GM21423 (cell line): ENCODE results near the gene MYOM1.

Source experiments
- ATAC-seq: cut with Tn5 transposase; IDR thresholded peaks from one replicate; pipeline ENCODE4 v1.9.1; 2021; ENCODE audit warnings: mild to moderate bottlenecking, moderate library complexity; ENCODE audit not compliant: unreplicated experiment

The MYOM1 gene

DNA sequence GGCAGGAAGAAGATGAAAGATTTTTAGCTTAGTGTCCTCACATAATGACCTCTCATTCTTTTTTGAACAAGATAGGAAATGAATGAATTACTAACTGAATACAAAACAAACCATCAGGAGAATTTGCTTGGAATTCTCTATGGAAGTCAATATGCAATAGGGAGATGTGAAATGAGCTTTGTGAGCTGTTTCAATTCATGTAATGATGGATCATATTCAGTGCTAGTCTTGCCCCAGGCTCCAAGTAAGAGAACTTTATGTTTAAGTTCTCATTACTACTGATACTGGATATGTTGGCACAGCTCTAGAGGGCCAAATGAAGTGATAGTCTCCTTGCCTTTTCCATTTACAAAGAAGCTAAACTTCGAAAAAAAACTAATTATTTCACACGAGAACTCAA is 29.2 kb downstream of the MYOM1 start:
- no peak for ATAC-seq

DNA sequence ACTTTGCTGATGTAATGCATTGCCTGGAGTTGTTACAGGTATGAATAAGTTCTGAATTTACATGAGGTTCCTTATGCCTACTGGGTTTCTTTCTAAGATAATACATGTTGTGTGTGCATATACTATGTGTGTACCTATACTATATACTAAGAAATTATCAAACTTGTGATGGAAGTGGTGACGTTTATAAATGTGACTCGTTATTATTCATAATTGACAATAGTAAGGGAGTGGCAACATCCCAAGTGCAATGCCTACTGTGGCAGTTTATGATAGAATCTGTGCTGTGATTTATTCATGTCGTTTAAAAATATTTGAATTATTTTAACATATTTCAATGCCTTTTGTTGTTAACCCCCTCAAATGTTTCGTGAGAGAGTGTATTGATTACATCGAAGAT is 29.9 kb downstream of the MYOM1 start:
- no peak for ATAC-seq

DNA sequence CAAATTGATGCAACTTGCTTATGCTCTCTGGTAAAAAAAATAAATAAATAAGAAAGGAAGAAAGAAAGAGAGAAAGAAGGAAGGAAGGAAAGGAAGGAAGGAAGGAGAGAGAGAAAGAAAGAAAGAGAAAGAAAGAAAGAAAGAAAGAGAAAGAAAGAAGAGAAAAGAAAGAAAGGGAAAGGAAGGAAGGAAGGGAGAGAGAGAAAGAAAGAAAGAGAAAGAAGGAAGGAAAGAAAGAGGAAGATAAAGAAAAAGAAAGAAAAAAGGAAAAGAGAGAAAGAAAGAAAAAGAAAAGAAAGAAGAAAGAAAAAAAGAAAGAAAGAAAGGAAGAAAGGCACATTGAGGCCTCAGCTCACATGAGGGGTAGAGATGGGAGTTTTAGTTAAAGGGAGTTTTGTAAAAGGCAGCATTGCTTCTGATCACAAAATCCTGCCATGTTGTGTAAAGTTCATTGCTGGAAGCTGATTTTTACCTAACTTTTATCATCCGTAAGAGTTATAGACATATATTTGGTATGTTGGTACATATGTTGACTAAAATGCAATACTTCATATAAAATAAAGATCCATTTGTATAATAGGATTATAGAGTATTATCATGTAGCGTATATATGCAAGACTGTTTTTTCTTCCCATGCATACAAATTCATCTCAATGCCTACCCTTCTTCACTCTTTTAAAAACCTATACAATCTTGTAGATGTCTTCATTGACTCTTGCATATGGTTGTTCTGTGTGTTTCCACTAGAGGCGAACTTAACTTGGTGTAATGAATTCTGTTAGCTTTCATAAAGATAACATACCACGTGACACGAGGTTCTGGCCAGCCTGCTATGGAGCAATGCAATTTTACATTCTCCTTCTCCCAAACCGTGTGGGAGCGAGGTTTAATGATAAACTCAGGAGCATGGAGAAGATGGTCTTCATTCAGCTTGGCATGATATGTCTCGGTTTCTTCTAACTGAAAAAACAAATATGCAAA is 32.8 kb downstream of the MYOM1 start:
- ATAC-seq = no peak

DNA sequence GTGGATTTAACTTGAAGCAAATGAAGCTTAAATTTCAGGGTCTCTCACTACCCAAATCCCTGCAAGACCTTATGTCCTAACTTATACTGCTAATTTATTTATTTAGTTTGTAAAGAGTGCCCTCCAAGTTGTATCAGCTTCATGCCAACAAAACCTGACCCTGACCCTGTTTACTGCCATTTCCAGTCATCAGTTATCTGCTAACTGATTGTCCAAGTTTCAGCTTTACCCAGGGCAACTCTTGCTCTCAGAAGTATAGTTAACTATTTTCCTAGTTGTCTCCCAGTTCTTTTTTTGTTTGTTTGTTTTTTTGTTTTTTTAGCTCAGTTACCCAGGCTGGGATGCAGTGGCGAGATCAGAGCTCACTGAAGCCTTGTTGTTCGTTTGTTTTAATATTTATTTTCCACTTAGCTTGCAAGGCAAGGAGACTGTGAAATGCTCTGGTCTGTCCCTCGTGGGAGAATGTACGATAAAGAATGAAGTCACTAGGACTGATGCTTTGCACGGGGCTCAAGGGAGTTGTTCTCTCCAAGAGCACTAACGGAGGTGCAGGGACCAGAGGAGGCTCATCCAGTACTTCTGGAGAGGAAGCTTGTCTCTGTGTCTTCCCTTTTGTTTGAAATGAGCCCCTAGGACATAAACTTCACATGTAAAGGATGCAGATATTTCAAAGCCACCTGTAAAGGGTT is 35.3 kb downstream of the MYOM1 start:
- no peak for ATAC-seq

DNA sequence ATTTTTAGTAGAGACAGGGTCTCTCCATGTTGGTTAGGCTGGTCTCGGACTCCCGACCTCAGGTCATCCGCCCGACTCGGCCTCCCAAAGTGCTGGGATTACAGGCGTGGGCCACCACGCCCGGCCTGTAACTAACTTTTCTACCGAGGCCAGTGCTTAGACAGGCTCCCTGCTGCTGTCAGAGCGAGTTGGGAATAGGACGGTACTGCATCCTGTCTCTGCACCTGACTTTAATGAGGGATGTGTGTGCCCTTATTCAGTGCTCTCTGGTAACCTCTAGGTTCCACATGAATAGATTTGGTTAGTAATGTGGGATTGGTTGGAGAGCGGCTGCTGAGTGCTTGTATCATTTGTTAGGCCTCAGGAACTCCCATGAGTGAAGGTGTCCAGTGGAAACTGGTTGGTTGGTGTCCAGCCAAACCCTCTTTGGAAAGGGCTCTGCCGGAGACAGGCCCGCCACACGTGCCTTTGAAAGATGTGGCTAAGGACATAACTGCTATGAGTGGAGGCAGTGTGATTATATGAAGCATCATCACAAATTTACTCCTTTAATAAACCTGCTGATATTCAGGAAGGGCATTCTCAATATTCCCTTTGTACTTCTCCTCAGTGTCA is 36.6 kb downstream of the MYOM1 start:
- ATAC-seq = no peak

DNA sequence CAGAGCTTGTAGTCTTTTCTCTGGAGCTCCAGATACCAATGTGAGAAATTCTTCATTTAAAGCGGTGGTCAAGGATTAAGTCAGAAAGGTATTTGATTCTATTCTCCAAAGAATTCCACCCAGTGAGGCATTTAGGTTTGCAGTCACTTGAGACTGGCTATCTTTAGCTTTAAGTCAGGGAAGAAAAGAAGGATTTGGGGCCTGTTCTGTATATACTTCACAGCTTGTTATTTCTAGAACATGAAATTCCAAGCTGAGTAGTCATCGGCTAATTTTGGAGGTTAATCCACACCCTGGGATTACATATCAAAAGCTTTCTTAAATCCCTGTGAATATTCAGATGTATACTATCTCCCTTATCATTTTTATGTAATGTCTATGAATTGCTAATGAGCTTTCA is 39.4 kb downstream of the MYOM1 start:
- no peak for ATAC-seq

DNA sequence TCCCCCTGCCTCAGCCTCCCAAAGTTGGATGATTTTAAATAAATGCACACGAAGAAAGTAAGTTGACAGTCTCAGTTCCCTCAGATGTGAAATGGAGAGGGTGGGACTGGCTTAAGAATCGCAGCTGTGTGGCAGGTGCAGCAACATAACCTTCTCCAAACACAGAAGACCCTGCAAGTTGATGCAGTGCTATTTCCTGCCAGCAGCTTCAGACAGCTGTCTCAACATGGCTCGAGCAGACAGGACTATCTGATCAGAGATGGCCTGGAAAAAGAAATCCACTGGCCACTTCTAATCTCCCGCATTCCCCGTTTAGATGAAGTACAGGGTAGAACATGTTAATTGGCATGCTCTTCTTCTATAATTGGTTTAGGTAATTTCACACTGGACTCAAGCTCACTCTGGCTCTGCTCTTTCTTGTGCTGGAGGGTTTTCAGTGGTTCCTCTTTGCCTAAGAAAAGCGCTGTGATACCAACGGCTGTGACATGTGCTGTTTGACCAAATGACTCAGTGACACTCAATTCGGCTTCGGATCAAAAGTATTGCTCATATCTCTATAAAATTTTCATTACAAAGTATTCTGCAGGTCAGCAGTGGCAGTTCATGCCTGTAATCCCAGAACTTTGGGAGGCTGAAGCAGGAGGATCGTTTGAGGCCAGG is 40.2 kb downstream of the MYOM1 start:
- peak; percentile 55 for ATAC-seq

DNA sequence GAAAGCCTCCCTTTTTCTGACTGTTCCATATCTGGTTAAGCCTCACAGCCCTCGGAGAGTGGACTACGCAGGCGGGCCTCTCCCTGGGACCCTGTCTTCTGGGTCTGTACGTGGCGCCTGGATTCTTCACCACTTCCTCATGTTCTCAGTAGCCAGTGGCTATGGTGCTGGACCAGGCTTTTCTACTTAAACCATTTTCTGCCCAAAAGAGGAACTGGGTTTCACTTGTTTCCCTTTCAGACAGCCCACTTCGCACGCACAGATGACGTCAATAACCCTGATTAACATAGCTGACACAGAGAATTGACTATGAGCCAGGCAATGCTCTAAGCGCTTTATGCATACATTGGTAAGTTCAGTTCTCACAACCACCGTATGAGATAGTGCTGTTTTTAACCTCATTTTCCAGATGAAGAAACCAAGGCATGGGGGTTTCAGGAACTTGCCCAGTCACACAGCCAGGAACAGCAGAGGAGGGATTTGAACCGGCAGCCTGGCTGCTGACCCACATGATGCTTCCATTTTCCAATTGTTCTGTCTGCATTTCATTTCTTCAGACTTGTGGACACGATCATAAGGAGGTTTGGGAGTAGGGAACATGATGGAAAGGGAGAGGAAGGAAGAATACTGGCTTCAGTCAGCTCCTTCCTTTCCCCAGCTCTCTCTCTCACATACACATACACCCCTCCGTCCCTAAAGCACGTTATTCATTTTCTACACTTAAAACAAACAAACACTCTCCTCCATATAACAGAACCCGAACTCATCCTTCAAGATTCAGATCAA is 41.7 kb downstream of the MYOM1 start:
- ATAC-seq = peak; percentile 81

DNA sequence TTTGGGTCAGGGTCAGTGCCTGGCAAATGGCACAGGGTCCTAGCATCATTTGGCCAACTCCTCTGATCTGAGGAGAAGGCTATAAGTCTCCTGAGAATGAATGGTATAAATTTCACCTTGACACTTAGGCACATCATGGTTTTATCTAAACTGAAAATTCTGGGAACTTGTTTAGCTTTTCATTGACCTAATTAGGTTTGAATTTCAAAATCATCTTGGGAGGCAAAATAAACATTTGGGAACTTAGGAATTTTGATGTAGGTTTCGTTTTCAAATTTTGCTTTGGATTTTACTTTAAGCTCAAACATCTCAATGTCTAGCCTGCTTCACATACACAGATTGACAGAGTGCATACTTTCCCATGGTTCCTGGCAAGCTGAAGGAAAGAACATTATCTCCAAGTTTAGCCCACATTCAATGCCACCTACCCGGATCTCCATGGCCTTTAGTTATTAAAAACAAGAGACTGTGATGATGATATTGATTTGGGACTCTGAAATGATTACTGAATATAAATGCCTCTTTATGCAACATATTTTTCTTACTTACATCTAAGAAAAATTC is 44.5 kb downstream of the MYOM1 start:
- no peak for ATAC-seq

DNA sequence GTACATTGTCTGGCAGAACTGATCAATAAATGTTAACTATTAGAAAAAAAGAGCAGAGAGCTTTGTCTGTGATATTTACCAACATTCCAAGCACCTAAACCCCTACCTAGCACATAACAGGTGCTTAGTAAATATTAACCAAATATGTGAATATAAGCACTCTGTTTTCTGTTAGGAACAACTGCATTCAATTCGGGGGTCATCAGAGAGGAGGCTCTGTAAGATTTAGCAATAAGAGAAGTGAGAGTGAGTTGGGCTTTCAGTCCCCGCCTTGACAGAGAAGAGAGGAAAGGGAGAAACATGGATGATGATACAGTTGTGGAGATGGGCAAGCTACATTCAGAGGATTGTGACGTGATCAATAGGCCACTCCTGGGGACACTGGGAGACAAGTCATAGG is 47.7 kb downstream of the MYOM1 start:
- no peak for ATAC-seq

DNA sequence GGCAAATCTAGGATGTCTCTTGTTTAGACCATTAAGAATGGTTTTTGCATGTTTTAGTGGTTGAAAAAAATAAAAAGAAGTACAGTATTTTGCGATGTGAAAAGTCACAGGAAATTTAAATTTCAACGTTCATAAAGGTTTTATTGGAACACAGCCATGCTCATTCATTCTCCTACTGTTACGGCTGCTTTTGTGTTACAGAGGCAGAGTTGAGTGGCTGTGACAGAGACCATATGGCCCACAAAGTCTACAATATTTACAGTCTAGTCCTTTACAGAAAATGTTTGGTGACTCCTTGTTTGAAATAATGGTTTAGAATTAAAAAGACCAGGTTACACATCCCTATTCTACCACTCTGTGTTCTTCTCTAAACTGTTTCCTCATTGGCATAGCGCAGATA is 48.1 kb downstream of the MYOM1 start:
- ATAC-seq = no peak

DNA sequence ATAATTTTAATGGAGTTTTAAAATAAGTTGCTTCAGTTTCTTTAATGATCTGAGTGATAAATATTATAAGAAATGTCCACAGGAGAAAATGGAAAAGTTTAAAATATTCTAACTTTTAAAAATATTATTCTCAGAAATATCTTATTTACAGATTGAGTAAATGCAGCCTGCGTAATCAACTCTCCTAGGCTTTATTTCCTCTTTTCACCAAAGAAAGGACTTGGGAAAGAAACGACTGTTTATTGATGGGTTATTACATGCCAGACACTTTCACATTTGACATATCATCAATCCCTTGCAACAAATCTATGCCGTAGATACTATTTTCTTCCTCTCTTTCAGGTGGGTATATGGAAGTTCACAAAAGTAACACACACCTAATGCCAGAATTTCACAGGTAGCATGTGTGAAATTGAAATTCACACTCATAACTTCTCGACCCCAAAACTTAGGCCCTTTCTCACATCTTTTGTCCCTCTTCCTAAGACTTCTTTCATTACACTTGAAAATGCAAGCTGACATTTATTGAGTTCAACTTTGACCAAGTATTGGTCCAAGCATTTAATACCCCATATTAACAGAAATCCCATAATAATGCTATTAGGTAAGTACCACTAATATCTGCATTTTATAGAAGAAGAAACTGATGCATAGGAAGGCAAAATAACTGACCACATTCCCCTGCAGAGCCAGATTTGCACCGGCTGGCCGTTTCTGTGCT is 49.2 kb downstream of the MYOM1 start:
- ATAC-seq = no peak

DNA sequence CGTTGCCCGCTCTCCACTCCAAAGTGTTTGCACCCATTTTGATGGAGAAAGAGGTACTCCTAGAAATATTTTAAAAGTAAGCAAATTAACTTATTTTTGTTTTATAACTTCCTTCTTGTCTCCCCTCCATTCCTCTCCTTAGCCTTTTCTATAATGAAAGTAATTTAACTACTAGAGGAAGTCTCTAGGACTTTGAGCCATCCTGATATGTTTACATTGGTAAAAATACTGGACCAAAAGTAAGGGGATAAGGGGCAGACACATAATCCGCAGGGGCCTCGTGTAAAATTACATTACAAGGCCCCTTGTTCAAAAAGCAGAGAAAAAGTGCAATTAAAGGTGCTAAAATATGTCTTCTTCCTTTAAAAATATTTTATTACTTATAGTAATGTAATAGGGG is 55.4 kb downstream of the MYOM1 start:
- no peak for ATAC-seq

DNA sequence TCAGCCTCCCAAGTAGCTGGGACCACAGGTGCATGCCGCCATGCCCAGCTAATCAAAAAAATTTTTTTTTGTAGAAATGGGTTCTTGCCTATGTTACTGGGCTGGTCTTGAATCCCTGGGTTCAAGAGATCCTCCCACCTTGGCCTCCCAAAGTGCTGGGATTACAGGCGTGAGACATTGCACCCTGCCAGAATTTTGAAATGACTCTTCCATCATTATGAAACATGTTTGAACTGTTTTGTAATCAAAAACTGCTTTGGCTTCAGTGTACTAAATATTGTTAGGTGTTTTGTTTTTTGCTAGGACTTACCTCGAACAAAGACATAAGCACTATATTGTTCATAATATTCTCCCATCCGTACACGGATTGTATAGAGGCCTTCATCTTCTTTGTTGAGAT is 55.8 kb downstream of the MYOM1 start:
- no peak for ATAC-seq

DNA sequence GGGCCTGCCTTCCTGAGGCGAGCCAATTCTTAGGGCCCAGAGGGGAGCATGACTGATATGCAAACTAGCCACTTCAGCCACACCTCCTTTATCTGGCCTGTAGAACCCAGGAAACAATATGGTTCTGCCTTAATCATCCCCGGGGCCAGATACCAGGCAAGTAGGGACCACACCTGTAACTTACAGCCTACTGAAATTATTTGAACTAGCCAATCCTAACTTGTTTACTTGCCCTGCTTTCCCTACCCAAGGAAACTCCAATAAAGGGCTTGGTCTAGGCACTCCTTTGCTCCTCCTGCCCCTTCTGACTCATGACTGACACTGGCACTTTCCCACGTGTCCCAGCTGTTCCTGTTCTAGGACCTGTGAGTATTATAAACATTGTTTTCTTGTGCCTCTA is 57.6 kb downstream of the MYOM1 start:
- no peak for ATAC-seq

DNA sequence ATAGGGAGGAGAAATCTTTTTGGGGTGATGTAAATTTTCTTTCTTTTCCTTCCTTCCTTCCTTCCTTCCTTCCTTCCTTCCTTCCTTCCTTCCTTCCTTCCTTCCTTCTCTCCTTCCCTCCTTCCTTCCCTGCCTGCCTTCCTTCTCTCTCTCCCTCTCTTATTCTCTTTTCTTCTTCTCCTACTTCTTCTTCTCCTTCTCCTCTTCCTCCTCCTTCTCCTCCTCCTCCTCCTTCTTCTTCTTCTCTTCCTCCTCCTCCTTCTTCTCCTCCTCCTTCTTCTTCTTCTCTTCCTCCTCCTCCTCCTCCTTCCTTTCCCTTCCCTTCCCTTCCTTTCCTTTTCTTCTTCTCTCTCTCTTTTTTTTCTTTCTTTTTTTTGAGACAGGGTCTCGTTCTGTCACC is 59.9 kb downstream of the MYOM1 start:
- no peak for ATAC-seq

DNA sequence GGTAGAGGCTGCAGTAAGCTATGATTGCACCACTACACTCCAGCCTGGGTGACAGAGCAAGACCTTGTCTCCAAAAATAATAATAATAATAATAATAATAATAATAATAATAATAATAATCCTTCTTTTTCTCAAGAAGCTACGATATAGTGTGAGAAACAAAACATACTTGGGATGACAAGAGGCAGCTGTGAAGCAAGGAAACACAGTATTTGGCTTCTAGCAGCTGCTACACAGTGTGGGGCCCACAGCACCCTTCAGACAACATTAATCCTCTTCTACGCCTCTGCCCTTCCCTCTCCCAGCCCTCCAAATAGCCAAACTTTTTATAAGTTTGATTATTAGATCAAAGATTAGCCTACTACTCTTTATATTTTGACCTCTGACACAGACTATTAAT is 62.2 kb downstream of the MYOM1 start:
- ATAC-seq = no peak

DNA sequence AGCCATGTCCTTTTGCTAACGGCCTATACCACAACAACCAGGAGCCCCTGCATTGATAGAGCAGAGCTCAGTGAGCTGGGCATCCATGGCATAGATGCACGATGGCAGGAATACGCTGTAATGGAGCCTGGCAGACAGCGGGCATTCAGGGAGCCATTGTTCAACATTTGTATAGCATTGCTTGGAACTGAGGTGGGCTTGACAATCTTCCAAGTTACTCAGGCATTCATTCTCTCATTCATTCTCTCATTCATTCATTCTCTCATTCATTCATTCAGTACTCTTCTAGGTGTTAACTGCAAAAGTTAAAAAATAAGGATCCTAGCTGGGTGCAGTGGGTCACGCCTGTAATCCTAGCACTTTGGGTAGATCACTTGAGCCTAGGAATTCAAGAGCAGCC is 62.7 kb downstream of the MYOM1 start:
- ATAC-seq = no peak

DNA sequence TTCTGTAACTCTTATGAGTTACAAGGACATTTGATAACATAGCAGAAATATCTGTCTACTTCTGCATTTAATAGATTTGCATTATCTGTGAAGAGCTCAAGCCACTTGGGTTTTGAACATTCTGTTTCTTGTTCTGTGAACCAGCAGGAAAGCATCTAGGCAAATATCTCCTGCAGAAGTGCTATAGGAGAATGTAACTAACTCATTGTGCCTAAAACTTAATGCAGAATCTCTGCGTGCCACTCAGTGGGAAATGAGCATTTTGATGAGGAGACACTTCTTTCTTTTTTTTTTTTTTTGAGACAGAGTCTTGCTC is 63.5 kb downstream of the MYOM1 start:
- no peak for ATAC-seq

DNA sequence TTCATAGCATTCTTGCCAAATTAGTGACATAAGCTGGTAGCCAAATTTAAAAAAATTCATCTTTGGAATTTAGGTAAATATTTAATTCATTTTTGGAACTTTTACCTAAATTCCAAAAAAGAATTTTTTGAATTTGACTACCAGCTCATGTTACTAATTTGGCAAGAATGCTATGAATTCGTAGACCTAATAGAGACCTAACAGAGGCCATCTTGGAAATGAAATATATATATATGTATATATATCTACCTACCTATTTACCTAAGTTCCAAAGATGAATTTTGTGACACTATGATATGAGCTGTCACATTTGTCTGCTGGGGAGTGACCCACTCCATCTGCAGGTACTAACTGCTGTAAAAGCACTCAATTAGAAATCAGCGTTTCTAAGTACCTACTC is 65.6 kb downstream of the MYOM1 start:
- no peak for ATAC-seq
